Stimulated activated naive CD4-positive, alpha-beta T cell treated with Interleukin-2 at 50 U/mL for 16 hours (primary cell): ENCODE results near the gene CNNM4.

Experiments
- DNase-seq: peaks from one replicate; lab custom pipeline; 2025; lab: John Stamatoyannopoulos, UW

The CNNM4 gene

DNA sequence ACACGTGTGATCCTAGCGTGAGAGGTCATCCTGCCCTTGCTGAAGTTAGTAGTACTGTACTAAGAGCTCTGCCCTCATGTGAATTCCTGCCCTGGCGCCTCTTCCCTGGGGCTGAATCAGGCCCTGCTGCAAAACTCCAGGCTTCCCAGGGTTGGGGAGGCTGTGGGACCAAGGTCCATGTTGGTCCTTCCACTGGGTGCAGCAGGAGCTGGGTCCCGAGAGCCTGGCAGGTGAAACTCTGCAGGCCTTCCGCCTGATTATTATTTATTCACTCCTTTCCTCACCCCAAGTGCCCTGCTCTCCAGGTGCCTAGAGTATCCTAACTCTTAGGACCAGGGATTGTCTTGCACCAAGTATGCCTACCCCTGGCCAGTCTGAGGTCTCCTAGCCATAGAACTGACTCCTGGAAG lies 50.1 kb downstream of the CNNM4 start:
- no peak for DNase-seq

DNA sequence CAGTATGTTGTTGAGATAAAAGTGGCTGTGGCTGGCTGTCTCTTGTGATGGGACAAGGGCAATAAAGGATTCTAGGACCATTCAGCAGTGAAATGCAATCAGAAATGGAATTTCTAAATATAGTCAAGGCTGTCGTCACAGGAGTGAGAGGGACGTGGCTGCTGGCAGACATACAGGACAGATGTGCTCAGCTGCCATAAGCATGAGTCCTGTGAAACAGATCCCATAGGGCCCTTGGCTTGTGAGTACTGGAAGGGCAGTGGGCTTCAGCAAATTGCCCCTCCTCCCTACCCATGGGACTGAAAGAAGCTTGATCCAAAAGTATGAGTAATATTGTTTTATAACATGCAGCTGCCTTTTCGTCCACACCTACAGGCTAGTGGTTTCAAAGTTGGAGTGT lies 51.2 kb downstream of the CNNM4 start:
- DNase-seq = no peak

DNA sequence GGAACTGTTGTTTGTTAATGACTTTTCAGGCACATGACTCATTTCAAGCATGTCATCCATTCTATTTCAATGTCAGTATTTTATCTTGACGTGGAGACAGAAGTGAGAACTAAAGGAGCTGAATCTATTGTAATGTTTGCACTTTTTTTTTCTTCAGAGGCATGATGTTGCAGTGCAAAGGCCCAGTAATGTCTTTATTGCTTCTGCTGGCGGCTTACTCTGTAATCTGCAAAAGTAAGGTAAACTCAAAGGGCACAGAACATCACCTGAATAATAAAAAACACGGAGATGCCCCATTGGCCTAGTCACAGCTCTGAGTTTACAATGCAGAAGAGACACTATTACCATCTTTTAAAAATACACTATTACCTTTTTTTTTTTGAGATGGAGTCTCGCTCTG lies 53.0 kb downstream of the CNNM4 start:
- no peak for DNase-seq

- DNase-seq = peak; percentile 14
Measured at GRCh38 chr2:96815326-96816126, 54.8 kb downstream of the CNNM4 start.

DNA sequence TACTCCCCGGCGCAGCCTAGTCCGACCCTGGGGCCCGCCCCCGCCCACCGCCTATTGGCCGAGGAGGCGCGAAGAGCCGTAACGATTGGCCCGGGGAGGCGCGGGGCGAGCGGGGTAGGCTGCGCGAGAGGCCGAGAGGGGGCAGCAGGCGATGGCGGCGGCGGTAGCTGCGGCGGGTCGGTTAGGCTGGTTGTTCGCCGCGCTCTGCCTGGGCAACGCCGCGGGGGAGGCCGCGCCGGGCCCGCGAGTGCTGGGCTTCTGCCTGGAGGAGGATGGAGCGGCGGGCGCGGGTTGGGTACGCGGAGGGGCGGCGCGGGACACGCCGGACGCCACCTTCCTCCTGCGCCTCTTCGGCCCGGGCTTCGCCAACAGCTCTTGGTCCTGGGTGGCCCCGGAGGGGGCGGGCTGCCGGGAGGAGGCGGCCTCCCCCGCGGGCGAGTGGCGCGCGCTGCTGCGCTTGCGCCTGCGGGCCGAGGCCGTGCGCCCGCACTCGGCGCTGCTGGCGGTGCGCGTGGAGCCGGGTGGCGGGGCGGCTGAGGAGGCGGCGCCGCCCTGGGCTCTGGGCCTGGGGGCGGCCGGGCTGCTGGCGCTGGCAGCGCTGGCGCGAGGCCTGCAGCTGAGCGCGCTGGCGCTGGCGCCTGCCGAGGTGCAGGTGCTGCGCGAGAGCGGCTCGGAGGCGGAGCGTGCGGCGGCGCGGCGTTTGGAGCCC lies 55.6 kb downstream of the CNNM4 start, which contains the start of gene CNNM3:
TSS of gene CNNM3 (plus strand) at position 142 of the 709 bp plus-strand sequence. CDS start at position 152, 10 bp downstream.
- peak; percentile 97 for DNase-seq

DNA sequence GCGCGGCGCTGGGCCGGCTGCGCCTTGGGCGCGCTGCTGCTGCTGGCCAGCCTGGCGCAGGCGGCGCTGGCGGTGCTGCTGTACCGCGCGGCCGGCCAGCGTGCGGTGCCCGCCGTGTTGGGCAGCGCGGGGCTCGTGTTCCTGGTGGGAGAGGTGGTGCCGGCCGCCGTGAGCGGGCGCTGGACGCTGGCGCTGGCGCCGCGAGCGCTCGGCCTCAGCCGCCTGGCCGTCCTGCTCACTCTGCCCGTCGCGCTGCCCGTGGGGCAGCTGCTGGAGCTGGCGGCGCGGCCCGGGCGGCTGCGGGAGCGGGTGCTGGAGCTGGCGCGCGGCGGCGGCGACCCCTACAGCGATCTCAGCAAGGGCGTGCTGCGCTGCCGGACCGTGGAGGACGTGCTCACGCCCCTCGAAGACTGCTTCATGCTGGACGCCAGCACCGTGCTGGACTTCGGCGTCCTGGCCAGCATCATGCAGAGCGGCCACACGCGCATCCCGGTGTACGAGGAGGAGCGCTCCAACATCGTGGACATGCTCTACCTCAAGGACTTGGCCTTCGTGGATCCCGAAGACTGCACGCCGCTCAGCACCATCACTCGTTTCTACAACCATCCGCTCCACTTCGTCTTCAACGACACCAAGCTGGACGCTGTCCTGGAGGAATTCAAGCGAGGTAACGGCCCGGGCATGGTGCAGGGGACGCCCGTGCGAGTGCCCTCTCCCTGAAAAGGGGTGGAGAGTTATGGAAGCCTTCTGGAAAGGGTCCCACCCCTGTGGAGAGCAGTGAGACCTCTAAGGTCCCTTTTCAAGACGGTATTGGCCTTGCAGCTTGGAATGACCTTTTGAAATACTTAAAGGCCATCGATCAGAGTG lies 56.4 kb downstream of the CNNM4 start:
- DNase-seq = no peak

- no peak for DNase-seq
Measured at GRCh38 chr2:96817882-96818281, 57.2 kb downstream of the CNNM4 start.

DNA sequence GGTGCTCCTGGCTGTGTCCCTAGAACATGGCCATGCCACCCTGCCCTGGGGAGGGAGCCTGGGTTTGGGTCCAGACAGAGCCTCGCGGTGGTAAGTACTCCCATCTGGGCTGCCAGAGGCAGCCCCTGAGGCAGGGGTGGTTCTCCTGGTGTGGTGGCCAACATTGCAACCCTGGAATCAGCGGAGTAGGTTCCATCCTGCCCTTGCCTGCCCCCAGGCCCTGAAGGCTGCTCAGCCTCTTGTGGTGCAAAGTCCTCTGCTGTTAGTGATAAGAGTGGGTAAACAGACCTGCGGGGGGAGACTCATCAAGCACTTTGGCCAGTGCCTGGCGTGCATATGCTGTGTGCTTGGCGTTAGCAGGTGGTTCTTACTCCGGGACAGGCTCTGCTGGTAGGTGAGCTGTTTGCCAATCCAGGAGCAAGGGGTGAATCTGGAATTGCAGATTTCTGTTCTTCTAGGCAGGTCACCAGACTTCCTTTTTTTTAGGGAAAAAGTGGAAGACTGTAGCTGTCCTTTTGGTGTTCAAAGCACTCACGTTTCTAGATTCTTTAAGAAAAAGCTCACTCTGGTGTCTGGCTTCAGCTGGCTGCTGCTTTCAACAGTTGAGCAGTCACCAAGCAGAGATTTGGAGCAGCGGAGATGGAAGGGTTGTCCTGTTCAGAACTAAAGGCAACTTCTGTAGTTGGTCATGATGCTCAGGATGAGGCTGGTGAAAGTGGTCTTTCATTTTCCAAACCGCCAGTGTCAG lies 58.6 kb downstream of the CNNM4 start:
- no peak for DNase-seq

DNA sequence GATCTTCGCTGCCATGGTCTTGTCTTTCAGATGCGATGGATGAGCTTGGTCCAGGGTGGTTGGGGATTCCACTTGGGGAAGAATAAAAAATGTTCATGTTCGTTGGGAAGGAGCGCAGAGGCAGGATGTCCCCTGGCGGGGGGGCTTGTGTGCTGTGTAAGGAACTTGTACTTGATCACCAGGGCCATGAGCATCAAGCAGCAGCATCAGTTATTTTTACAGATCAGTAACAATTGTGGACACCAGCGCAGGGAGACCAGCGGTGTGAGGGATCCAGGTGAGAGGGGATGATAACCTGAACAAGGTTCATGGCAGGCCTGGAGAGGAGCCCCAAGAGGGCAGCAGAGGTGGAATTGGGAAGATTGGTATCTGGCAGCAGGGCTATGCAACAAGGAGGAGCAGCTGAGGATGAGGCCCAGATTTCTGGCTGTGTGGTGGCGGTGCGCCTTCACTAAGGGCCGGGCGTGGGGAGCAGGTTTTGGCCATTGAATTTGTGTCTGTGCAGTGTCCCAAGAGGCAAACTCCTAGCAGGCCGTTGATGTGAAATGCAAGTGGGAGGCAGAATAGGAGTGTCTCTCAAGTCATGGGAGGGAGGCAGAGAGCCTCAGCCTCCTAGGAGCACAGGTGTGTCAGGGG lies 59.3 kb downstream of the CNNM4 start:
- no peak for DNase-seq

- DNase-seq = no peak
Measured at GRCh38 chr2:96821113-96821675, 60.5 kb downstream of the CNNM4 start.

DNA sequence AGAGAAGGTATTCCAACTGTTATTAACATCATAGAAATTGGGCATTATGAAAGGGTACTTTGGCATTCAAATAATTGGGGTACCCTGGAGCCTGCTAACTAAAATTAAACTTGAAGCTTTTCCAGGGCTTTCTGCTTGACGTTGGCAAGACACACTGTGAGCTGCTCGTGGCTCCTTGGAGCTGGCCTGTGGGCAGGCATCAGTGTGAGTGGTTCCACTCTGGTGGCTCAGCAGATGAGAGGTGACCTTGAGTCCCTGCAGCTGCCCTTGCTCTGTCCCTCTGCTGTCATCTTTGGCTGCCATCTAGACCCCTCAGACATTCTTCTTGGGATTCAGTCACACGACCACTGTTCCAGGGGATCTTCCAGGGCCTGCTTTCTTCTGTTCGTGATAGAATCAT lies 62.1 kb downstream of the CNNM4 start:
- no peak for DNase-seq

DNA sequence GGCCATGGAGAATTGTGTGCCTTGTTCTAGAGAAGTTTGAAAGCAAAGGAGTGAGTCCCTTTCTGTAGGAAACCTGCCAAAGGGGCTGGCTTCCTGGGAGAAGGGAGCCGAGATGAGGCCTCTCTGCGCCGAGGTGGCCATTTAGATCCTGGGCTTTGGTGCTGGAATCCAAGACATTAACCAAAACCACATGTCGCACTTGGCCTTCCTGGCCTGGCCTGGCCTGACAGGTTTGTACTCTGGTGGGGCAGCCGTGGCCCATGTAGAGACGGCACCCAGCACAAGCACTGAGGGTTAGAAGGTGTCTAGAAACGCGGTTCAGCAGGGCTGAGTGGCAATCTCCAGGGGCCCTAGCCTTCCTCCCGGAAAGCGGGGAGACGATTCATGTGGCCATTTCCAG lies 62.5 kb downstream of the CNNM4 start:
- DNase-seq = no peak

GRCh38 chr2:96824079-96824870 lies 63.6 kb downstream of the CNNM4 start:
- DNase-seq = no peak

- no peak for DNase-seq
Measured at GRCh38 chr2:96825057-96825456, 64.4 kb downstream of the CNNM4 start.

- DNase-seq = no peak
Measured at GRCh38 chr2:96826546-96827278, 66.0 kb downstream of the CNNM4 start.

DNA sequence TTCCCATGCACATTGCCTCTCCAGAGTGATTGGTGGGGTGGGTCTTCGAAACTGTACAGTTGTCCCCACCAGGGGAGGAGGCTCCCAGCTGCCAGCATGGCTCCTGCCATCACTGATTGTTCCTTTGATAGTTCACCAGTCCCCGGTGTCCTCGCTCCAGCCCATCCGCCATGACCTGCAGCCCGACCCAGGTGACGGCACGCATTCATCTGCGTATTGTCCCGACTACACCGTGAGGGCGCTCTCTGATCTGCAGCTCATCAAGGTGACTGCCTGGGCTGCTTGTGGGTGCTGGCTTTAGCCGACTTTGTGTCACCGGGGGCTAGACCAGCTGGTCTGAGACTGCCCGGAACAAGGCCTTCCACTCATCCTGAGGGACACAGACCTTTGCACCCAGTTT lies 67.7 kb downstream of the CNNM4 start:
- no peak for DNase-seq

DNA sequence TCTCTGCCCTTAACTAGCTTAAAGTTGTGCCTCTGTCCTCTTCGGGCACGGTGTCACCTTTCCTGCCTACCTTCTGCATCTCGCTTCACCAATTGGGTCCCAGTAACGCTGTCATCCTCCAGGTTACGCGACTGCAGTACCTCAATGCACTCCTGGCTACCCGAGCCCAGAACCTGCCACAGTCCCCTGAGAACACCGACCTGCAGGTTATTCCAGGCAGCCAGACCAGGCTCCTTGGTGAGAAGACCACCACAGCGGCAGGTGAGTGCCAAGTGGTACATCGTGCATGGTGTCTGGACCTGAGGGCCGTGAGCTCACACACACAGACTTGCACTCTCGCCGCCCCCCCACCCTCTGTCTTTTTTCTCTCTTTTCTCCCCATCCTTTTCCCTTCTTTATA lies 68.2 kb downstream of the CNNM4 start:
- no peak for DNase-seq

DNA sequence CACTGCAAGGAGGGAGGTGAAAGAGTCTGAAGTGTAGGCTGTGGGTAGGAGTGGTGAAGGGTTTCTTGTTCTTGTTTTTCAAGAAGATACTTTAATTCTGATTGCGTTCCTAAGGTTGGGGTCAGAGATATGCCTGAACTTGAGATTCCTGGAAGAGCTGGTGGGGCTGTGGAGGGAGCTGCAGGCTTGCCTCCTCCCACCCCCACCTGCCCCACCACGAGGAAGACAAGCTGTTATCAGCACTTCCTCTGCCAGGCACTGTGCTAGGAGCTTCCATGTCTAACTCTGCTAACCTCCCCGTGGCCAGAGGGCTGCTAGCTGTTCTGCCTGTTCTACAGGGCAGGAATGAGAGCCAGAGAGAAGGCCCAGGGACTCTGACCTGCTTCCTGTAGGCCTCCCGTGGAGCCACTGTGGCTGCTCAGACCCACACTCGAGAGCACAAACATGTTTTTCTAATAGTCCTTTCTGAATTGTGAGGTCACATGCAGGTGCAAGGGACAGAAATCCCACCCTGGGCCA lies 69.4 kb downstream of the CNNM4 start:
- DNase-seq = no peak

DNA sequence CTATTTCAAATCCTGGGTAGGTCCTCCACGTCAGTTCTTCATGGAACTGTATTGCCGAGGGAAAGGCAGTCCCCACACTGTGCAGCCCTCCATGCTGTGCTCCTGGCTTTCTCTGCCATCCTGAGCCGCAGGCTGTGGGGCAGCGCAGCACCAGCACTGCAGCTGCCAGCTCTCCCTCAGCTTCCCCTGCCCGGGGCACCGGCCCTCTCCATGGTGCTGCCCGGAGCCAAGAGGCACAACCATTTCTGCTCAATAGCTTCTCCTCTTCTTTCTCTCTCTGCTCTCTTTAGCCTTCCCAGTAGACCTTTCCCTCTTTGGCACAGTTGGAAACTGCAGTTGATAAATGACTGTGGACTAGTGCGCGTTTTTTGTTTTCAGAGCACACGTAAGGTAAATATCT lies 71.0 kb downstream of the CNNM4 start:
- no peak for DNase-seq
